PFSK-1 (cell line): ENCODE measurements around the gene GOLIM4.

ENCODE experiments used
- FOXP2 ChIP-seq: optimal IDR thresholded peaks from 2 replicates; pipeline ENCODE3; 2011; ENCODE audit warnings: borderline replicate concordance, control low read depth, inconsistent platforms; ENCODE audit not compliant: insufficient read depth; ENCODE audit errors: extremely low read length, extremely low read depth
- POLR2AphosphoS5 ChIP-seq: IDR thresholded peaks from 2 replicates; pipeline ENCODE4 v1.6.1; 2012; ENCODE audit warnings: low read depth, mild to moderate bottlenecking, control low read depth, low read length, moderate library complexity
- SIN3A ChIP-seq: IDR thresholded peaks from 2 replicates; pipeline ENCODE4 v1.6.1; 2012; ENCODE audit warnings: mild to moderate bottlenecking, low read length, moderate library complexity, borderline replicate concordance; ENCODE audit not compliant: insufficient read depth
- TAF1 ChIP-seq: IDR thresholded peaks from 2 replicates; pipeline ENCODE4 v1.6.1; 2012; ENCODE audit warnings: low read length, control low read depth, borderline replicate concordance; ENCODE audit not compliant: insufficient read depth
- TF ChIP-seq, protein P1 (sequence below), 2 experiments: IDR thresholded peaks; 2 replicates each; pipeline versions ENCODE4 v1.6.1 to v1.8.0; 2011 to 2012; ENCODE audit warnings: low read depth in 2 of 2, low read length in 2 of 2, control low read depth in 1 of 2, inconsistent platforms in 1 of 2, mild to moderate bottlenecking in 1 of 2, moderate library complexity in 1 of 2; ENCODE audit not compliant: insufficient read depth in 1 of 2

GOLIM4 gene

DNA sequence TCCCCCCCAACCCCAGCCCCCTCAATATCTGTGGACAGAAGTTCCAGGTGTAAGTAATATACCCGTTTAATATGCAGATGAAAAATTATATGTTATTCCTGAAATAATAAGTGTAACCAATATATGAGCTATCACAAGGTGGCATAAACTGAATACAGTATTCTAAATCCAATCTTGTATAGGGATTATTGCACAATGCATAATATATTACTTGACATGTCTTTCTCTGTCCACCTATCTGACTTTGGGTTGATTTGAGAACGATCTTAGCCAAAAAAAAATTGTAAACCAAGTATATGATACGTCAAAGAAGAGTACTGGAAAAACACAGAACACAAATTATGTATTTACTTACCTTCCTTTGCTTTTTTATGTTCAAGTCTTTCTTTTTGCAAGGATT is 47.8 kb downstream of the GOLIM4 start:
- TF ChIP-seq POLR2AphosphoS5, result no peak
- TF ChIP-seq TAF1, result no peak
- TF ChIP-seq FOXP2, result no peak
- TF ChIP-seq, protein P1, sequence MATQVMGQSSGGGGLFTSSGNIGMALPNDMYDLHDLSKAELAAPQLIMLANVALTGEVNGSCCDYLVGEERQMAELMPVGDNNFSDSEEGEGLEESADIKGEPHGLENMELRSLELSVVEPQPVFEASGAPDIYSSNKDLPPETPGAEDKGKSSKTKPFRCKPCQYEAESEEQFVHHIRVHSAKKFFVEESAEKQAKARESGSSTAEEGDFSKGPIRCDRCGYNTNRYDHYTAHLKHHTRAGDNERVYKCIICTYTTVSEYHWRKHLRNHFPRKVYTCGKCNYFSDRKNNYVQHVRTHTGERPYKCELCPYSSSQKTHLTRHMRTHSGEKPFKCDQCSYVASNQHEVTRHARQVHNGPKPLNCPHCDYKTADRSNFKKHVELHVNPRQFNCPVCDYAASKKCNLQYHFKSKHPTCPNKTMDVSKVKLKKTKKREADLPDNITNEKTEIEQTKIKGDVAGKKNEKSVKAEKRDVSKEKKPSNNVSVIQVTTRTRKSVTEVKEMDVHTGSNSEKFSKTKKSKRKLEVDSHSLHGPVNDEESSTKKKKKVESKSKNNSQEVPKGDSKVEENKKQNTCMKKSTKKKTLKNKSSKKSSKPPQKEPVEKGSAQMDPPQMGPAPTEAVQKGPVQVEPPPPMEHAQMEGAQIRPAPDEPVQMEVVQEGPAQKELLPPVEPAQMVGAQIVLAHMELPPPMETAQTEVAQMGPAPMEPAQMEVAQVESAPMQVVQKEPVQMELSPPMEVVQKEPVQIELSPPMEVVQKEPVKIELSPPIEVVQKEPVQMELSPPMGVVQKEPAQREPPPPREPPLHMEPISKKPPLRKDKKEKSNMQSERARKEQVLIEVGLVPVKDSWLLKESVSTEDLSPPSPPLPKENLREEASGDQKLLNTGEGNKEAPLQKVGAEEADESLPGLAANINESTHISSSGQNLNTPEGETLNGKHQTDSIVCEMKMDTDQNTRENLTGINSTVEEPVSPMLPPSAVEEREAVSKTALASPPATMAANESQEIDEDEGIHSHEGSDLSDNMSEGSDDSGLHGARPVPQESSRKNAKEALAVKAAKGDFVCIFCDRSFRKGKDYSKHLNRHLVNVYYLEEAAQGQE (IDR thresholded peaks at IDR 0.05; ENCODE audit: insufficient read depth in 1 of 2, low read depth in 2 of 2, low read length in 2 of 2), result no peak
- no peak for TF ChIP-seq SIN3A

DNA sequence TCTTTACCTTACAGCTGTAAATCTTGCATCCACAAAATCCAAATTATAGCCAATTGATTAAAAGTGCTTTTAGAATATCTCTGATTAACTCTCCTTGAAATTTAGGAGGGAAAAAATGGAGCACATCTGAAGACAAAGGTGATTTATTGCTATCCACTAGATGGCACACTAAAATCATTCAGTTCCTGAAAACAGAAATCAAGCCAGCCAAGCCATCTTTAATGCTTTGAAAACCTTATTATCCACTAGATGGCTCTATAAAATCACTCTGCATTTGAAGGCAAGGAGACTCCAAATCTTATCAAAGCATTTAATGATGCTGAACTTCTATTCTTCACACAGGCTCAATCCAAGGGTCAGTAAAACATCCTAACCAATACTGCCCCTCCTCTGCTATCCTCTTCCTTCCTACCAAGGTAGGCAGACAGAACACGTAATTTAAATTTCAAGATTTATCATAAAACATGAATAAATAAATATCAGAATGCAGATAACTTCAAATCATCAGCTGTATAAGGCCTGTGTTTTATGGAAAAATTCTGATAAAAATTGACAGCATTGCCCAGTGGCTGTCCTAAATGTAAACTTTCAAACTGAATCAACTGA is 48.4 kb downstream of the GOLIM4 start:
- TF ChIP-seq POLR2AphosphoS5 (no peak), SIN3A (no peak), FOXP2 (no peak)
- TF ChIP-seq, protein P1 (IDR thresholded peaks at IDR 0.05; ENCODE audit: insufficient read depth in 1 of 2, low read depth in 2 of 2, low read length in 2 of 2), result no peak

DNA sequence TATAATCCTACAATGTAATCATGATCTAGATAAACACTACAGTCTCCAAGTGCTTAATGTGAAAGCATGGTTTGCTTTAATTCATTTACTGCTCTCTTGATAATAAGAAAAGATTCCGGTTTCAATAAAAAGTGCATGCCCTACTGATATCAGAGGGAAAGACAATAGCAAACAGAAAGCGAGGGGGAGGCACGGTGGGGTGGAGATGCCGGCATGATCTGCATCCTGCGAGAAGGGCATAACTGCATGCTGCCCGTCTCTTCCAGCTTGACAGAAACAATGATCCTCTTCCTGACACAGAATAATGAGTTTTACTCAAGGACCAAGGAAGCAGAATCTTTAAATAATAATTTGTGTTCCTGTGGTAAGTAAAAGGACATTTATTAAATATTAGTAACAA is 51.7 kb downstream of the GOLIM4 start:
- no peak for TF ChIP-seq TAF1

DNA sequence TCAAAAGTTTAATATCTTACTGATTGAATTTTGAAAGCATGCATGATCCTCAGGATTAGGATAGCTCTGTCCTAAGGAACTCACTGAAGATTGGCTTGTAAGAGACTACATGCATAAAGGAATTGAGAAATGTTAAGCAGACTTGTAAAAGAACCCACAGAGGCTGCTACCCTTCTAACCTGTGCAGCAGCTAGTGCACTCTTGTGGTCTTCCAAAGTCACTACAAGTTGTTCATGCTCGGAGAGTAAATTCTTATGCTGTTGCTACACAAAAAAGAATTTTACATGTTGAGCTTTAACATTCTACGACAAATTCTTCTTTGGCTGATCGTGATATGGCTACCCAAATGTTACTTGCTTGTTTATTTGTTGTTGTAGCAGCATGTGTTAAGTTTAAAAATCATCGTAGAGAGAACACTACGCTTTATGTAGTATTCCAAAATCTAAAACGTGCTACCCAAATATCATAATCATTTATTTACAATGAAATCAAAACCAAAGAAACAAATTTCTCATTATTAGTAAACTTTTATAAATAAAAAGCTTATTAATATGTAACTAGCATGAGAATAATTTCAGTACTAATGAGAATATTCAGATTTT is 55.0 kb downstream of the GOLIM4 start:
- no peak for TF ChIP-seq FOXP2
- TF ChIP-seq, protein P1 (IDR thresholded peaks at IDR 0.05; ENCODE audit: insufficient read depth in 1 of 2, low read depth in 2 of 2, low read length in 2 of 2), result no peak
- no peak for TF ChIP-seq SIN3A
- TF ChIP-seq TAF1, result no peak
- no peak for TF ChIP-seq POLR2AphosphoS5

DNA sequence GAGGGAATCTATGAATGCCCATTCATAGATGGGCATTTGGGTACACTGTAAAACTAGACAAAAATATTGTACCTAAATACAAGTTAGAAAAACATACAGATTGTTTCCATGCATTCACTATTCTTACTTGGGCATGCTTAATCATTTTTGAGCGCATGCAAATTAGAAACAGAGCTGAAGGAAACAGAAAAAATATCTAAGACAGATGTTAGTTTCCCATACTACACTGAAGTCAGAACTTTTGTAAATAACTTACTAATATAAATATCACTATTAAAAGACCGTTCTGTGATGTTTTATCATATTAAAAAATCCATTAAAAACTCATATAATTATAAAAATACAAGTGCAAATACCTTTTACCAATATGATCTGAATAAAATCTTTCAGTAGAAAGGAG is 58.7 kb downstream of the GOLIM4 start:
- TF ChIP-seq FOXP2 (no peak), TAF1 (no peak), SIN3A (no peak), POLR2AphosphoS5 (no peak)
- TF ChIP-seq, protein P1 (IDR thresholded peaks at IDR 0.05; ENCODE audit: insufficient read depth in 1 of 2, low read depth in 2 of 2, low read length in 2 of 2), result no peak
